Activated CD4-positive, CD25-positive, alpha-beta regulatory T cell treated with anti-CD3 and anti-CD28 coated beads, Interleukin-2, amount 50 U/mL, for 72 hours (primary cell): Measurements from ENCODE around the gene PARM1.

ENCODE experiments used
- DNase-seq: peaks from one replicate; pipeline ENCODE4 v3.0.0; 2021

The PARM1 gene

GRCh38 chr4:75035321-75035720 lies 102.4 kb downstream of the PARM1 start:
- no peak for DNase-seq

GRCh38 chr4:75036046-75036830 lies 103.3 kb downstream of the PARM1 start:
- no peak for DNase-seq

- DNase-seq: no peak
These were observed 104.3 kb downstream of the PARM1 start for GRCh38 chr4:75037252-75037651.

- DNase-seq: no peak
These were observed 105.5 kb downstream of the PARM1 start for GRCh38 chr4:75038376-75038775.

DNA sequence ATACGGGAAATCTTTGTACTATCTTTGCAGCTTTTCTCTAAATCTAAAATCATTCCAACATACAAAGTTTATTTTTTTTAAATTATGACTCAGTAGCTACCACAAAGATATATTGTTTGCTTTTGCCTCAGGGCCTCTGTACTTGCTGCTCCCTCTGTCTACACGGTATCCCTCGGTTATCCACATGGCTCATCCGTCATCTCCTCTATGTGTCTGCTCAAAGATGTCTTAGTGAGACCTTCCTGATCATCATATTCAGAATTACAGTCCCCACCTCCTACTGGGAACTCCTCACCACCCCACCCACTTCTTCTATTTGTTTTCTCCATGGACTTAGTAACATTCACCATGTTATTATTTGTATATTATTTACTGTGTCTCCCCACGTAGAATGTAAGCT lies 107.8 kb downstream of the PARM1 start:
- DNase-seq: no peak

GRCh38 chr4:75042601-75043208 lies 109.8 kb downstream of the PARM1 start:
- no peak for DNase-seq

DNA sequence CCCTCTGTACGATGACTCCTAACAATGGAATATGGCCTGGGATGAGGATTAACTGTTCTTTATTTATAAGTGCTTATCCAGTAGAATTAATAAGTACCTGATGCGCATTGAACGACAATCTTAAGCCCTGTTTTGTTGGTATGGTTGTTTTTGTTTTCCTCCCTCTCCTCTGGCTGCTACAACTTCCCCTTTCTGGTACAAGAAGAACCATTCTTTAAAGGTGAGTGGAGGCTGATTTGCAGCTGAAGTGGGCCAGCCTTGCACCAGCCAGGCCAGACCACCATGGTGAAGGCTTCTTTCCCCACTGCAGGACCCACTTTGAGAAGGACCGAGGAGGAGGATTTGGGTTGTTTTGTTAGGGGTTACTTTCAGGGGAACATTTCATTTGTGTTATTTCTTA lies 113.3 kb downstream of the PARM1 start:
- DNase-seq: no peak

DNA sequence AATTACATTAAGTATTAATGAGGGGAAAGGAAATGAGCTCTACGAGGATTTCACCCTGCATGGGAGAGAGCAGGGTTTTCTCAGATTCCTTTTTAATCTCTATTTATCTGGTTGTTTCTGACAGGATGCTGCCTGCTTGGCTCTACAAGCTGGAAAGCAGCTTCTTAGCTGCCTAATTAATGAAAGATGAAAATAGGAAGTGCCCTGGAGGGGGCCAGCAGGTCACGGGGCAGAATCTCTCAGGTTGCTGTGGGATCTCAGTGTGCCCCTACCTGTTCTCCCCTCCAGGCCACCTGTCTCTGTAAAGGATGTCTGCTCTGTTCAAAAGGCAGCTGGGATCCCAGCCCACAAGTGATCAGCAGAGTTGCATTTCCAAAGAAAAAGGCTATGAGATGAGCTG lies 113.7 kb downstream of the PARM1 start:
- DNase-seq: no peak

- no peak for DNase-seq
These were observed 115.4 kb downstream of the PARM1 start for GRCh38 chr4:75048208-75048879.

DNA sequence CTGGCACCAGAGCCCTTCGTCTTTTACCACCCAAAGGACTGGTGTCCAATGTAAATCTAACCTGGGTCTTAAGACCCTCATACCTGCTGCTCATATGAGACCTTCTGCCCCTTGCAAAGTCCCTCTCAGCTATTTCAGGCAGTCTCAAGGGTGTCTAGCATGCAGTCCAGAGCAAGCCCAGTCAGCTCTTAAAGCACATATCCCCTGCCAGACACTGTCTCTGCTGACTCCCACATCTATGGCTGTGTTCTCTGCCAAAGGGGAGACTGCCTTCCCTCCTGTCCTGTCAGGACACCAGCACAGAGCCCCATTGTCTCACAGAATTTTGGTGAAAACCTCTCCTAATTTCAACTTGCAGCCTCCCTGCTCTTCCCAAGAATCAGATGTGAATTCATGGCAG lies 118.5 kb downstream of the PARM1 start:
- DNase-seq: no peak

GRCh38 chr4:75053352-75053751 lies 120.4 kb downstream of the PARM1 start:
- no peak for DNase-seq

GRCh38 chr4:75054078-75054477 lies 121.2 kb downstream of the PARM1 start:
- DNase-seq: no peak

DNA sequence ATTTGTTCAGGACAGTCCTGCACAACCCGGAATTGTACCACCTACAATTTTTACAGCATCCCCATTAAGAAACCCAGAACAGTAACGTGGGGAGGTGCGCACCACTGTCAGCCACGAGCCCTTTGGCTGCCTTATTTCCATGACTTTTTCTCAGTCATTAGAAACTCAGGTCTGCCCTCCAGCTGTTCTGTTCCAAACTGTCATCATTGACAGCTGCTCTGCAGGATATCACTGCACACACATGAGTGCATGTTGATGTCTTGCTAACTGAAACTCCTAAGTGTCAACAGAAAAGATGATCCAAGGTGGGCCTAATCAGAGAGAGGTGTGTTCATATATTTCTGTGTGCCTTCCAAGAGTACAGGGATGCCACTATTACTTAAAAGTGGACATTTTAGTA lies 123.4 kb downstream of the PARM1 start:
- no peak for DNase-seq

DNA sequence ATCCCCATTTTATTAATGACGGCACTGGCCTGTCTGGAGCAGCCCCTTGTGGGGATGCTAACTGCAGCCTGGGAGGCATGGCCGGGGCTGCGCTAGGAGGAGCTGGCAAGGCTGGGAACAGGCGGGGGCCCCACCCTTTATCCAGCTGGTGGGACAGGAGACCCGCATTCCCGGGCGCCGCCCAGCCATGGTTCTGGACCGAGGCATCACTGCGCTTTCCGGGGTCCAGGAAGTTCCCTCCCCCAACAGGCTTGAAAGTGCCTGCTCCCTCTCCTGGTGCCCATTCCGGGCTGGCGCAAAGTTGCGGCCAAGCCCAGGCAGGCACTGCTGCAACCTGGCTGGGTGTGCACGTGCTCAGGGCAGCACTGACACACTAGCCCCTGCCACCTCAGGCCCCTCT lies 124.5 kb downstream of the PARM1 start:
- DNase-seq: no peak

DNA sequence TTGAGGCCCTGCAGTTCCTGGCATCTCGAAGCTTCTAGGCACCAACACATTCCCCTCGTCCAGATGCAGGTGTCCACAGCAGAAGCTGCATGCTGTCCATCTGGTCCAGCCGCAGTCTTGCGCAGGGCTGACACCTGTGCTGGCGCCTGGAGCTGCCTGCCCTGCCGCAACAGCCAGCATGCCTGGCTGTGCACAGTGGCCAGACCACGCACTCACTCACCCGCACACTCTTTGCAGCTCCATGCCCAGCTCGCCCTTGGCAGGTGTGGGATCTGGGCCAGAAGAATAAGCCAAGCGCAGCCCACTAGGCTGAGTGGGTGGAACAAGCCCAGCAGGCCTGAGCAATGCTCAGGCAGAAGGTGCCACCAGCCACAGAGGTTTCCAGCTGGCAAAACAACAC lies 125.6 kb downstream of the PARM1 start:
- no peak for DNase-seq

GRCh38 chr4:75063433-75063832 lies 130.5 kb downstream of the PARM1 start:
- no peak for DNase-seq

GRCh38 chr4:75065909-75066308 lies 133.0 kb downstream of the PARM1 start:
- DNase-seq: no peak

DNA sequence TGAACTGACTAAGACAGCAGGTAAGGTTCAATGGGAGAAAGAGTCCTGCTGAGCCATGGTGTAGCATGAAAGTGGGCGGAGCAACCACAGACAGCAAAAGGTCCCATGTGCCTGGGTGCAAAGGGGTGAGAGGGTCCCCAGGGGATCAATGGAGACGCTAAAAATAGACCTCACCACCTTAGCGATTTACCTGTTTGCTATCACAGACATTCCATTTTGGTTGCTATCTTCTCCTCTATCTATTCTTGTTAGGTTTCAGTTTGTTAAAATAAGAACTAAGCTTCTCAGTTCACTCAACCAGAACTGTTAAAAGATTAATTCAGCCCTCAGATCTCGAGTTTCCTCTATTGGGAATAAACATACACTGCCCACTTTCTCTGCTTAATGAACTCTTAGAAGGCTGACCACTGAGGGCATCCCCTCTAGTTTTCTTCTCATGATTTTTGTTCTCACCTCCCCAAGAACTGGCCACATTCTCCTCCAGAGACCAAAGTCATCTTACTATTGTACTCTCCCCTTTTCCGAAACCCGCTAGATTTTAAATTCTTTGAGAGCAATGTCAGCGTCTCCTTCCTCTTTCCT lies 136.7 kb downstream of the PARM1 start:
- no peak for DNase-seq

DNA sequence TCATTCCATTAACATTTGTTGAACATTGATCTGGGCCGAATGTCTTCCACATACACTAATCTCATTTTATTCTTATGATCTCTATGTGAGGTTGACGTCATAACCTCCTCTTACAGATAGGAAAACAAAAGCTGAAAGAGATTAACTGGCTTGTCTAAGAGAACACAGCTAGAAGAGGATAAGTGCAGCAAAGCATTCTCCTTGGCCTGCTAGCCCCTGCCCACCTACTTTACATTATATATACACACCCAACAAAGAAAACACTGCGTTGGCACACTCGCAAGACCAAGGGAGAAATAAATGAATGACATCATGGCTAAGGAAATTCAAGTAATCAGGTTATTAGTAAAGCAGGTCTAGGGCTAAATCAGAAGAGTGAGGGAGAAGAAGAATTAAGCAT lies 138.4 kb downstream of the PARM1 start:
- no peak for DNase-seq

GRCh38 chr4:75080888-75081287 lies 148.0 kb downstream of the PARM1 start:
- DNase-seq: no peak

DNA sequence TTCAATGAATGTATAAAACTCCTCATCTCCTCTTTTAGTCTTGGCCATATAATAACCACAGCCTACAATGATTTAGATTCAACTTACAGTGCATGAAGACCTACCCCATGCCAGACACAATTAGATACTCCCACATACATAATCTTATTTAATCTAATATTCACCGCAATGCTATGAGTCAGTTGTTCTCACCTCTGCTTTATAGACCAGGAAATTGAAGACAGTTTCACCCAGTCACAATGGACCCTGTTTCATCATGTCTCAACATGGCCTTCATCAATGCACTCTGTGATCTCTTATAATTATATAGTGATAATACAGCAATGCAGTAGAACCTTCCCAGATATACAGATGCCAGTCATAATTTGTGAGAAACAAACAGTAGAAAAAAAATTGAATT lies 148.6 kb downstream of the PARM1 start:
- no peak for DNase-seq

DNA sequence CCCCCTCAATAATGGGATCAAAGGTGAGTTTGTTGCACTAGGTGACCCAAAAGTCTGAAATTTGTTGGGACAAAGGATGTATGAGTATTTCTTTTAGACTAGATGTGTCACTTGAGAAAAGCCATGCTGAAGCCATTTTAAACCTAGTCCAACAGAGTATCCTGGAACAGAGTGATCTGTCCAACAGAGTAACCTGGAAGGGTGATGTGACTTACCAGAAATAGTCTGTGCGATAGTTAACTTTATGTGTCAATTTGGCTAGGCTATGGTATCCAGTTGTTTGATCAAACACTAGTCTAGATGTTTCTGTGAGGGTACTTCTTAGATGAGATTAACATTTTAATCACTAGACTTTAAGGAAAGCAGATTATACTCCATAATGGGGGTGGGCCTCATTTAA lies 154.5 kb downstream of the PARM1 start:
- DNase-seq: no peak

- no peak for DNase-seq
These were observed 154.9 kb downstream of the PARM1 start for GRCh38 chr4:75087865-75088264.

DNA sequence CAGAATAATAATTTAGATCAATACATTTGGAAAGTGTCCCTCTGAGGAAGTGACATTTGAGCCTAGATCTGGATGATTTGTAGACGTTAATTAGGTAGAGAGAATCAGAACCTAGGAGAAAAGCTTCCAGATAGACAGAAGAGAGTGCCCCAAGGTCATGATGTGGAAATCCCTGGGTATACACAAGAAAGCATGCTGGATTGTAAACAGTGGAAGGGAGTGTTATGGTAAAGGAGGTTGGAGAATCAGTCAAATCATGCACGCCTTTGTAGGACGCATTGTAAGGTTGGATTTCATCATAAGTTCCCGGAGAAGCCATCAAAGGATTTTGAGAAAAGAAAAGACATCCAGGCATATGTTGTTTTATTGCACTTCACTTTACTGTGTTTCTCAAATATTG lies 156.3 kb downstream of the PARM1 start:
- DNase-seq: no peak
